Measurements from ENCODE around the gene KCNB1.
"Not testable (repeated sequence)": the region's sequence is repeated elsewhere in the genome, so short reads cannot be mapped to it uniquely, and the experiment has no call there.

KCNB1 gene

GRCh38 chr20:49316704-49317103, 165.8 kb downstream of the KCNB1 start:
- in situ Hi-C loops (cut with MboI; ENCODE audit: low pct_unique_long_range_greater_than_20kb, low sequenced_read_pairs, unreplicated experiment), result no loop called here
- no peak for DNase-seq (ENCODE audit: low spot score)

GRCh38 chr20:49315580-49315979, 166.9 kb downstream of the KCNB1 start:
- TF ChIP-seq, protein P1, sequence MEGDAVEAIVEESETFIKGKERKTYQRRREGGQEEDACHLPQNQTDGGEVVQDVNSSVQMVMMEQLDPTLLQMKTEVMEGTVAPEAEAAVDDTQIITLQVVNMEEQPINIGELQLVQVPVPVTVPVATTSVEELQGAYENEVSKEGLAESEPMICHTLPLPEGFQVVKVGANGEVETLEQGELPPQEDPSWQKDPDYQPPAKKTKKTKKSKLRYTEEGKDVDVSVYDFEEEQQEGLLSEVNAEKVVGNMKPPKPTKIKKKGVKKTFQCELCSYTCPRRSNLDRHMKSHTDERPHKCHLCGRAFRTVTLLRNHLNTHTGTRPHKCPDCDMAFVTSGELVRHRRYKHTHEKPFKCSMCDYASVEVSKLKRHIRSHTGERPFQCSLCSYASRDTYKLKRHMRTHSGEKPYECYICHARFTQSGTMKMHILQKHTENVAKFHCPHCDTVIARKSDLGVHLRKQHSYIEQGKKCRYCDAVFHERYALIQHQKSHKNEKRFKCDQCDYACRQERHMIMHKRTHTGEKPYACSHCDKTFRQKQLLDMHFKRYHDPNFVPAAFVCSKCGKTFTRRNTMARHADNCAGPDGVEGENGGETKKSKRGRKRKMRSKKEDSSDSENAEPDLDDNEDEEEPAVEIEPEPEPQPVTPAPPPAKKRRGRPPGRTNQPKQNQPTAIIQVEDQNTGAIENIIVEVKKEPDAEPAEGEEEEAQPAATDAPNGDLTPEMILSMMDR (IDR thresholded peaks at IDR 0.05; ENCODE audit: extremely low read depth, insufficient read depth, missing control alignments), result no peak
- no peak for DNase-seq (ENCODE audit: low spot score)
- in situ Hi-C loops (cut with MboI; ENCODE audit: low pct_unique_long_range_greater_than_20kb, low sequenced_read_pairs, unreplicated experiment), result no loop called here

More at GRCh38 chr20:49316704-49317103, 165.8 kb downstream of the KCNB1 start:
- TF ChIP-seq, protein P1 (IDR thresholded peaks at IDR 0.05; ENCODE audit: extremely low read depth, insufficient read depth, missing control alignments), result no peak

GRCh38 chr20:49314052-49314451, 168.4 kb downstream of the KCNB1 start:
- DNase-seq (ENCODE audit: low spot score); in situ Hi-C loops (cut with MboI; ENCODE audit: low pct_unique_long_range_greater_than_20kb, low sequenced_read_pairs, unreplicated experiment): not testable (repeated sequence)
